GM23248 (cell line): ENCODE results near the gene AVPR1B.

ENCODE experiments used
- EZH2 ChIP-seq: fragments of 200-600 bp; sonication (generic); IDR thresholded peaks from 2 replicates; pipeline ENCODE4 v1.6.1; 2018; ENCODE audit warnings: antibody characterized with exemption, mild to moderate bottlenecking; ENCODE audit not compliant: insufficient read depth, poor library complexity, severe bottlenecking
- EZH2phosphoT487 ChIP-seq: fragments of 200-600 bp; sonication (generic); IDR thresholded peaks from 2 replicates; pipeline ENCODE4 v1.6.1; 2018; ENCODE audit warnings: antibody characterized with exemption, moderate library complexity, mild to moderate bottlenecking, low read depth; ENCODE audit not compliant: insufficient read depth

DNA sequence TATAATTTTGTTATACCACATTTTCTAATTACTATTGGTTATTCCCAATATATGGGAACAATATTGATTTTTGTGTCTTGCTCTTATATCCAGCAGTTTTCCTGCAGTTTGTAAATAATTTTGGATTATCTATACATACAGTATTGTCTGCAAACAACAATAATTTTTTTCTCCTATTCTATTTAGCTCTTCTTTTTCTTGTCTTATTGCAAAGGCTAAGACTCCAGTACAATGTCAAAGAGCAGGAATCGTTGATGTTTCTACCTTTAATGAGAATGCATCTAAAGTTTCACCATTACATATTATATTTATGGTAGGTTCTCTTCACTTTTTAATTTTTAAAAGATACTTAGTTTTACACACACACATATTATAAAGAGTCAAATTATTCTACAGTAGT, 4.1 kb upstream of the AVPR1B start:
- TF ChIP-seq EZH2 = no peak
- no peak for TF ChIP-seq EZH2phosphoT487
